Measurements from ENCODE around the gene MATN1.

GRCh38 chr1:30698401-30698981 lies 24.9 kb downstream of the MATN1 start:
- TF ChIP-seq PATZ1 (CRISPR knock-in tag; IDR thresholded peaks at IDR 0.05; ENCODE audit: borderline replicate concordance) (no peak), ZFP30 (CRISPR knock-in tag; IDR thresholded peaks at IDR 0.05) (no peak), ZNF8 (CRISPR knock-in tag; IDR thresholded peaks at IDR 0.05) (no peak), CREB5 (CRISPR knock-in tag; IDR thresholded peaks at IDR 0.05; ENCODE audit: low read depth) (no peak)

All from SK-N-SH treated with all-trans-retinoic acid at 6 μM for 48 hours (cell line).